Activated CD8-positive, alpha-beta memory T cell treated with anti-CD3 and anti-CD28 coated beads, Interleukin-2, amount 50 U/mL, for 1 hour (primary cell): ENCODE measurements around the gene PDPK1.
"Not testable (repeated sequence)": the region's sequence is repeated elsewhere in the genome, so short reads cannot be mapped to it uniquely, and the experiment has no call there.

ENCODE experiments used
- DNase-seq: peaks from one replicate; pipeline ENCODE4 v3.0.0-alpha.2; 2020; ENCODE audit errors: extremely low read depth

The PDPK1 gene

GRCh38 chr16:2540912-2541311, 3.1 kb downstream of the PDPK1 start:
- not testable (repeated sequence) for DNase-seq

DNA sequence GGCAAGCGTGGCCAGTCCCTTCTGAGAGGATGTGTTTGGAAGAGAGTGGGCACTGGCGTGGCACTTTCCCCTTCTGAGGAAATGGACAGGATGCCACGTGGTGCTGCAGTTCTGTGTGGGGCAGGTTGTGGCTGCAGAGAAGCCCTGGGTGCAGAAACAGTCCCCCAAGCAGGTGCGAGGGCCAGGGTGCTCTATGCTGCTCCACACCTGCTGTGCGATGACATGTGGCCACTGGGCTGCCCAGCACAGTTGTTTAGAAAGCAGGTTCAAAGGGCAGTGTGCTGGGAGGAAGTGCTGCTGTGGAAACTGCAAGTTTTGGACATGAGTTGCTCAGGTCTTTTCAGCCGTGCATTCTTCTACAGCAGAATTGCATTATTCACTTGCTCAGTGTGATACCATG, 3.6 kb downstream of the PDPK1 start:
- not testable (repeated sequence) for DNase-seq

DNA sequence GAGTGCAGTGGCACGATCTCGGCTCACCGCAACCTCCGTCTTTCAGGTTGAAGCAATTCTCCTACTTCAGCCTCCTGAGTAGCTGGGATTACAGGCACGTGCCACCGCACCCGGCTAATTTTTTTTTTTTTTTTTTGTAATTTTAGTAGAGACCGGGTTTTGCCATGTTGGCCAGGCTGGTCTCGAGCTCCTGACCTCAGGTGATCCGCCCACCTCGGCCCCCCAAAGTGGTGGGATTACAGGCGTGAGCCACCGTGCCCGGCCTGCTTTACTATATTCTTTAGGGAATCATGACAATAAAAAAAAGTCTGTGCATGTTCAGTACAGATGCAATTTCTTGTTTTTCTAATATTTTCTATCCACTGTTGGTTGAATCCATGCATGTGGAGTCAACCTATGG, 6.0 kb downstream of the PDPK1 start:
- DNase-seq: not testable (repeated sequence)

DNA sequence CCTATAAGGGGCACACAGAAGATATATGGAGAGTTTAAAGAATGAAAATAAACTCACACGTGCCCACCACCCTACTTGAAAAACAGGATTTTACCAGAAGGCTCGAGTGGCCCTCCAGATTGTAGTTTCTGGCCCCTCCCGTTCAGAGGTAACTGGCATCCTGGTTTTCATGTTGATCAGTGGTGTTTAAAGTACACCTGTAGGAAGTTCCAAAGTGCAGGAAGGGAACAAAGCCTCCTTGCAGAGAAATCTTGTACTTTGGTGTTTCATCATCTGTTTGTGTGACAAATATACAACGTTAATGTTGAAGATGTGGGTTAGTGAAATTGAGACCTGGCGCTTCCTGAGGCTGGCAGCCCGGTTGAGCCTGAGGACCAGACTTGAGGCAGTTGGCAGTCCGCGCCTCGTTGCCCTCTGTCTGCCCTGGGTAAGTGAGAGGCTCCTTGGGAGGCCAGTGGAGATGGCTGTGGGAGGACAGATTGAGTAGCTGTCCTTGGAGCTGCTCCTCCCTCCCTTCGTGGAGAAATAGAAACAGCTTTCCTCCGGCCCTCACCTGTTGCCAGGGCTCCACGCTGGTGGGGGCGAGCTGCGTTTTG, 12.6 kb downstream of the PDPK1 start:
- not testable (repeated sequence) for DNase-seq

- DNase-seq: not testable (repeated sequence)
Observed at GRCh38 chr16:2551420-2551889, 13.6 kb downstream of the PDPK1 start.

GRCh38 chr16:2554709-2555425, 17.0 kb downstream of the PDPK1 start:
- DNase-seq: not testable (repeated sequence)

DNA sequence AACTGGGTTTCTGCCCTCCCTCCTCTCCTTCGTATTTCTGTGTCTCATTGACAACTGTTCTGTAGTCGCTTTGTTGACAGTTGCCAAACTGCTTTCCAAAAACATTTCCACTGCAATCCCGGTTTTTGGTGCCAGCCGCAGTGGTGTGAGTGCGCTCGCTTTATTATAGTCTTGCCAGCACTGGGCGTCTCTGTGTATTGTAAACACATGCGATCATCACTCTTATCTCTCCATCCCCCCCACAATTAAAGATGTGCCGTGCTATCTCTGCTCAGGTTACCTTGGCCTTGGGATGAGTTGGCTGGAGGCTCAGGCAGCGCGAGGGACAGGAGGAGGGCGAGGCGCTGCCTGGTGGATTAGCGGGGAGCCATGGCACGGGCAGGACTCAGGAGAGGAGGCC, 19.3 kb downstream of the PDPK1 start:
- DNase-seq: not testable (repeated sequence)

GRCh38 chr16:2560131-2560797, 22.4 kb downstream of the PDPK1 start:
- DNase-seq: not testable (repeated sequence)

GRCh38 chr16:2560798-2561133, 22.9 kb downstream of the PDPK1 start:
- not testable (repeated sequence) for DNase-seq

GRCh38 chr16:2567506-2567905, 29.7 kb downstream of the PDPK1 start:
- not testable (repeated sequence) for DNase-seq

DNA sequence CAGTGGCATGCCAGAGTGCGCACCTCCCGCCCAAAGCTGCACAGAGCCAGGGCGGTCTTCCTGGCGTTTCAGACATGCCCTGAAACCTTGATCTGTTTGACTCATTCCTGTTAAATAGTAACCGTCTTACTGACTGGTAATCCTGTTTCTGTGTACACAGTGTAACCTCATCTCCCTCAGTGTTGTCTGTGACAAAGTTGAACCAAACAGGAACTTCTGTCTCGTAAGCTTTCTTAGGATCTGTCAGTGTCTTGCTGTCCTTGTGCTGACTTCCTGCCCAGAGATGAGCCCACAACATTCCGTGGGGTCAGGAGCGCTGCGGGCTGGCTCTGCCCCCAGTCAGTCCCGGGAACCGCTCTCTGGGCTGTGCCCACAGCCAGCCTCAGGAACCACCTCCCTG, 30.8 kb downstream of the PDPK1 start:
- not testable (repeated sequence) for DNase-seq

DNA sequence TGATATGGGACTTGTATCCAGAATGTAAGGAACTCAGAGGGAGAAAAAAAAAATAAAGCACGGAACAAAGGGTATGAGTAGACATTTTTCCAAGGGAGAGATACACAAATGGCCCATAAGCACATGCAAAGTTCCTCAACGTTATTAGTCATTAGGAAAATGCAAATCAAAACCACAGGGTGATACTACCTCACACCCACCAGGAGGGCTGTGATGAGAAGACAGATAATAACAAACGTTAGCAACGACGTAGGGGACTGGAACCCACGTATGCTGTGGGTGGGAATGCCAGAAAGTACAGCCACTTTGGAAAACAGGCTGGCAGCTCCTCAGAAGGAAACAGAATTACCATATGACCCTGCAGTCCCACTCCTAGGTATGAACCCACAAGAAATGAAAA, 34.9 kb downstream of the PDPK1 start:
- not testable (repeated sequence) for DNase-seq

DNA sequence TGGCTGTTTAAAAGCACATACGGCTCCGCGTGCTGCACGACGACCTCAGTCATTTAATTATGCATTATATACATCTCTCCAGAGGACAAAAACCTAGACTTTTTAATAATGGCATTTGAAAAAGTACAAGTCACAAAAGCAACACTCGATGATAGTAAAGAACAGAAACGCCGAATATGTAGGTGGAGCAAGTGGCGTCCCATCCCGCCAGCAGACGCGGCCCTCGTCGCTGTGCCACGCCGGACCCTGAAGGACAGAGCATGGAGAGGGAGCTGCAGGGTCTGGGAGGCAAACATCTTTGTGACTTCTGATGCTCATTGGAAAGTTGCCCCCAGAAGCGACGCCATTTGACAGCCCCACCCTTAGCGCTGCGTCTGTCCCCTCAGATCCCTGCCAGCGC, 38.0 kb downstream of the PDPK1 start:
- DNase-seq: not testable (repeated sequence)

GRCh38 chr16:2577044-2577443, 39.2 kb downstream of the PDPK1 start:
- not testable (repeated sequence) for DNase-seq

DNA sequence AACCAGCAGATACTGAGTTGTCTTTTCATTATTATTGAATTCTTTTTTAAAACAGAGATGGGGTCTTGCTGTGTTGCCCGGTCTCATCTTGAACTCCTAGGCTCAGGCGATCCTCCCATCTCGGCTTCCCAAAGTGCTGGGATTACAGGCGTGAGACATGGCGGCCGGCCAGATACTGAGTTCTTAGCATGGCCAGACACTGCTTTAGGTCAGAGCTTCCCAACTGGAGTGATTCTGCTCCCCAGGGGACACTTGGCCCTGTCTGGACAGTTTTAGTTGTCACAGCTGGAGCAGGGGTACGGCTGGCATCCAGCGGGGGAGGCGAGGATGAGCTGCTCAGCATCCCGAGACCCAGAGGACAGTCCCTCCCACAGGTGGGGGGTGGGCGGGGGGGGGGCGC, 41.1 kb downstream of the PDPK1 start:
- DNase-seq: not testable (repeated sequence)

DNA sequence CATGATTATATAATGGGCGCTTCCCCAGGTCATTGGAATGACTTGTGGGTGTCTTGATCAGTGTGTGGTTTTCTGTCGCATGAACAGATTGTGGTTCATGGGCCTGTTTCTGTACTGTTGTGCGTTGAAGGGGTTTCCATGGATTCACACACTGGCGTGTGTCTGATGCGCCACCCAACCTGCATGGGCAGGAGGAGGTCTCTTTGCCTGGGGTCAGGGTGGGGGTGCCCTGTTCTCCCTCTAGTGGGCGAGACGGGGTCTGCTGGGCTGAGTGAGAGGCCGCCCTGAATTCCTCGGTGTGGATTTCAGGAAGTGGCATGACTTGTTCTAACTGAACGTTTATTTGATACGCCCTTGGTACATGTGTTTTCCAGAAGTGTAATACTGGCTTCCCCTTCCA, 42.3 kb downstream of the PDPK1 start:
- DNase-seq: not testable (repeated sequence)

DNA sequence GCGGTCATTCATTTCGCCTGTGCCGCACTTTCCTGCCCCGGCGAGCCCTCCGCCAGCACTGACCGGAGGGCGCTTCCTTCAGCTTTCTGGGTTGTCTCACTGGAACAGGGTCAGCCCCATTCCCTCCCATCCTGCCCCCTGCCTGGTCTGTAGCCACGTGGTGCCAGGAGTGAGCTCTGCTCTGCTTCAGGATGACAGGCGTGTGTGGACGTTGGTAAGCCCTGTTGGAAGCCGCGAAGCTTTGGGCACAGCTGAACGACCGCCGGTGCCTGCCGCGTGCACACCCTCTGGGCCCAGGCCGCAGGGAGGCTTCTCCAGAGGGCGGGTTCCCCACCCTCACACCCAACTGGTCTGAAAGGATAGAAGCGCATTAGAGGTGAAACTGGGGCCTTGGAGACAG, 43.0 kb downstream of the PDPK1 start:
- not testable (repeated sequence) for DNase-seq

DNA sequence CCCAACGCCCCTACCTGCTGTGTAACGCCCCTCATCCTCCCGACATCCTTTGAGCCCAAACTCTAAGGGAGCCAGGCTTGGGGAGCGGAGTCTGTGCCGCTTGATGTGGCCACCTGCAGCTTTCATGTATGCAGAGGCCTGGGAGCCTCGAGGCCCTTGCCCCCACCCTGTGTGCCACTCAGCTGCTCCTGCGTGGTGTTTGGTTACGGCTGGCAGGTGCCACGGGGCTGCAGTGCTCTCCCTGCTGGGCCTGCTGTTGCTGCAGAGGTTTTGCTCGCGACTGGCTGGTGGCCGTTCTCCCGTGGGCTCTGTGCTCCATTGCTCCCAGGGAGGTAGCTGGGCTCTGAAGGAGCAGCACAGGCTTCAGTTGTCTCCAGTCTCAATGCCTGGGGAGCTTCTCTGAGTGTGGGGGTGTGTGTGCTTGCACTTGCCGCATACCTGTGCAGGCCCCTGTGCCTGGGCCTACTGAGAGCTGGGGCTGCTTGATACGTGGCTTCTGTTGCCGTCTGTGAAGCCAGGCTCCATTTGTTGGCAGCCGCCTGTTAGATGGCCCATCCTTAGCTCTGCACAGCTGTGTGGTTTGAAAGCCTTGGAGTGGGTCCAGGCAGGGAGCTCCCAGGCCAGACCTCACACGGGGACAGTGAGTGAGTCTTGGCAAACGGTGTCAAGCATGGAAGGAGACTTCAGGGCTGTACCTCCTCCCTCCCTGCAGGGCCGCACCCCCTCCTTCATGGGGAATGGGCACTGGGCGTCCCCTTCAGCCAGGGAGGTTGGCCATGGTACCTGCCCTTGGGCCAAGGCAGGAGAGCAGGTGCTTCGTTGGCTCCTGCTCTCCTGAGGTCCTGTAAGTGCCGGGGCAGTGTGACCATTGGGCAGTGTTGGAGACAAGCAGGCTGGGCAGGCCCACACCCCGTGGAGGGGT, 47.2 kb downstream of the PDPK1 start:
- no peak for DNase-seq

GRCh38 chr16:2585651-2586081, 47.8 kb downstream of the PDPK1 start:
- DNase-seq: no peak

DNA sequence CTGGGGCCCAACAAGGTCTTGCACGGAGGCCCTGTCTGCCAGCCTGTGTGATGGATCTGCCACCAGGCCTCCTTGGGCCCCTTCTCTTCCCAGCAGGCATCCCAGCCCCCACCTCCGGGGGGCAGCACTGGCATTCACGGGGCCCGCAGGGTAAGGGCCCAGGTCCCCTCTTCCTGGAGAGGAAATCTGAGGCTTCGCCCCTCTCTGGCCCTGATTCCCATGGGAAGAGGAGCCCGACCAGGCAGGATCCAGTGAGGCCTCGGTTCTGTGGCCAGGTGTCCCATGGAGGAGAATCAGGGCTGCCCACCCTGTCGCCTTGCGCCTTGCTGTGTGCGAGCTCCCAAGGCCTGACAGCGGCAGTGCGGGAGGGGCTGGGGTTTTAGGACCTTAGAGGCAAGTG, 48.4 kb downstream of the PDPK1 start:
- no peak for DNase-seq

- DNase-seq: no peak
Observed at GRCh38 chr16:2586901-2587480, 49.2 kb downstream of the PDPK1 start.
